B cell (primary cell): Measurements from ENCODE around the gene C5. TPM values are rescaled to one million over a fixed set of nuclear protein-coding genes. Genes with fewer than 3 reads are reported as not detected.

Experiments
- ATAC-seq: fragments of 200-7000 bp; cut with Tn5 transposase; one replicate; pipeline ENCODE4 v1.10.0; 2021; ENCODE audit warnings: low read depth, mild to moderate bottlenecking, moderate number of reproducible peaks, moderate library complexity
- CTCF ChIA-PET: fragments of 350-600 bp; sonication (Branson Sonifier 250); formaldehyde crosslinking; loops from one replicate; lab custom pipeline; 2021; ENCODE audit warnings: antibody characterized with exemption, inconsistent platforms; lab: Charles Lee
- POLR2A ChIA-PET: fragments of 350-600 bp; sonication (Branson Sonifier 250); formaldehyde crosslinking; loops from one replicate; lab custom pipeline; 2021; ENCODE audit warnings: antibody characterized with exemption; lab: Charles Lee
- DNase-seq: peaks from one replicate; pipeline ENCODE4 v3.0.0; 2013
- H2AFZ ChIP-seq: 2 replicates; pipeline ENCODE4 v1.6.1; 2012; ENCODE audit warnings: mild to moderate bottlenecking, low read depth, low read length; ENCODE audit not compliant: insufficient read depth, poor library complexity, severe bottlenecking
- H3K27ac ChIP-seq, 2 donors: 1 replicate in 1 of 2; 2 replicates in 1 of 2; pipeline ENCODE4 v1.5.1; 2012 to 2013; ENCODE audit warnings: low read length in 2 of 2, mild to moderate bottlenecking in 2 of 2, moderate library complexity in 1 of 2
- H3K27me3 ChIP-seq, 4 experiments: fragments of 200-600 bp in 1 of 4; sonication (generic) in 1 of 4; replicated peaks in 1 of 4; 1 replicate in 2 of 4; 2 replicates in 2 of 4; pipeline versions ENCODE4 v1.6.1 to v1.7.0; 2013 to 2016; ENCODE audit warnings: low read length in 3 of 4, mild to moderate bottlenecking in 2 of 4, mixed read lengths in 1 of 4, moderate library complexity in 1 of 4; ENCODE audit not compliant: insufficient read depth in 4 of 4, control insufficient read depth in 3 of 4; ENCODE audit errors: control extremely low read depth in 1 of 4
- H3K36me3 ChIP-seq, 2 experiments: replicated peaks in 1 of 2; 1 replicate in 1 of 2; 2 replicates in 1 of 2; pipeline versions ENCODE4 v1.6.1 to v1.7.1; 2013; ENCODE audit warnings: low read length in 1 of 2; ENCODE audit not compliant: insufficient read depth in 2 of 2, control insufficient read depth in 1 of 2; ENCODE audit errors: control extremely low read depth in 1 of 2, extremely low read depth in 1 of 2
- H3K4me1 ChIP-seq, 2 donors: fragments of 200-600 bp in 1 of 2; sonication (generic) in 1 of 2; 1 replicate in 1 of 2; 2 replicates in 1 of 2; pipeline versions ENCODE4 v1.5.1 to v1.6.1; 2013 to 2017; ENCODE audit warnings: low read length in 2 of 2; ENCODE audit not compliant: control insufficient read depth in 2 of 2, insufficient read depth in 2 of 2
- H3K4me2 ChIP-seq: replicated peaks from 2 replicates; pipeline ENCODE3; 2012; ENCODE audit warnings: mild to moderate bottlenecking, low read depth, low read length; ENCODE audit not compliant: poor library complexity, severe bottlenecking
- H3K4me3 ChIP-seq, 5 experiments: fragments of 200-600 bp in 1 of 5; sonication (generic) in 1 of 5; 1 replicate in 3 of 5; 2 replicates in 2 of 5; pipeline versions ENCODE4 v1.5.1 to v1.7.0; 2011 to 2016; ENCODE audit warnings: low read length in 4 of 5, mild to moderate bottlenecking in 4 of 5, low read depth in 2 of 5, control low read depth in 1 of 5, moderate library complexity in 1 of 5; ENCODE audit not compliant: insufficient read depth in 1 of 5; ENCODE audit errors: control extremely low read depth in 1 of 5, extremely low read depth in 1 of 5
- H3K79me2 ChIP-seq: fragments of 200-600 bp; sonication (generic); one replicate; pipeline ENCODE4 v1.6.0; 2016; ENCODE audit warnings: low read length; ENCODE audit not compliant: control insufficient read depth, insufficient read depth
- H3K9ac ChIP-seq: fragments of 200-600 bp; sonication (generic); 2 replicates; pipeline ENCODE4 v1.6.1; 2017; ENCODE audit warnings: mild to moderate bottlenecking, low read length, moderate library complexity
- H3K9me3 ChIP-seq, 3 donors: one replicate each; pipeline versions ENCODE4 v1.6.1 to v1.7.1; 2013; ENCODE audit warnings: low read length in 2 of 3; ENCODE audit not compliant: control insufficient read depth in 2 of 3, insufficient read depth in 1 of 3; ENCODE audit errors: control extremely low read depth in 1 of 3
- H4K20me1 ChIP-seq: 2 replicates; pipeline ENCODE4 v1.6.0; 2012; ENCODE audit warnings: mild to moderate bottlenecking, low read length; ENCODE audit not compliant: insufficient read depth, control insufficient read depth, poor library complexity, severe bottlenecking
- H3K27ac Mint-ChIP-seq: one replicate; pipeline ENCODE4 v1.8.0; 2021; ENCODE audit warnings: mixed read lengths
- H3K27me3 Mint-ChIP-seq: one replicate; pipeline ENCODE4 v1.8.0; 2021; ENCODE audit warnings: mixed read lengths
- H3K4me1 Mint-ChIP-seq: one replicate; pipeline ENCODE4 v1.8.0; 2021; ENCODE audit warnings: mixed read lengths
- H3K4me3 Mint-ChIP-seq: one replicate; pipeline ENCODE4 v1.8.0; 2021; ENCODE audit warnings: mixed read lengths
- H3K9me3 Mint-ChIP-seq: one replicate; pipeline ENCODE4 v1.8.0; 2022; ENCODE audit warnings: mixed read lengths; ENCODE audit not compliant: insufficient read depth
- EZH2 ChIP-seq: IDR thresholded peaks from 2 replicates; pipeline ENCODE4 v1.6.1; 2012; ENCODE audit warnings: borderline replicate concordance, low read depth, mild to moderate bottlenecking, moderate library complexity, low read length; ENCODE audit not compliant: insufficient read depth, poor library complexity, severe bottlenecking
- WGBS: methylation state at CpG from one replicate; pipeline ENCODE4 v1.1.5; 2013; ENCODE audit warnings: missing lambda C conversion rate; ENCODE audit not compliant: insufficient coverage; 5-methylcytosine and 5-hydroxymethylcytosine counted together
- intact Hi-C: fragments of 100-400 bp; cut with micrococcal nuclease; formaldehyde crosslinking; loops from one replicate; pipeline ENCODE4 v1.10.0; 2022
- polyA plus RNA-seq: library from polyadenylated mRNA; depleted of rRNA; stranded (reverse); fragments of >200 nt; gene quantifications from 2 replicates; pipeline ENCODE4 v1.2.3, GENCODE V29; 2012
- total RNA-seq, 2 donors: library from RNA; stranded (reverse); fragments of 120-200 nt in 1 of 2; gene quantifications; 1 replicate in 1 of 2; 2 replicates in 1 of 2; pipeline versions ENCODE4 v1.2.3 to v1.2.4, GENCODE V29; 2013 to 2022
- TF ChIP-seq, protein P1 (sequence below): fragments of 200-600 bp; IDR thresholded peaks from one replicate; pipeline ENCODE4 v1.8.0; 2022; ENCODE audit warnings: antibody characterized with exemption, mild to moderate bottlenecking

C5 gene
- total and polyA plus RNA-seq, 2 donors (not counting 1 experiment from before 2014, with no cell fraction given): 2.7 to 10.4 TPM

DNA sequence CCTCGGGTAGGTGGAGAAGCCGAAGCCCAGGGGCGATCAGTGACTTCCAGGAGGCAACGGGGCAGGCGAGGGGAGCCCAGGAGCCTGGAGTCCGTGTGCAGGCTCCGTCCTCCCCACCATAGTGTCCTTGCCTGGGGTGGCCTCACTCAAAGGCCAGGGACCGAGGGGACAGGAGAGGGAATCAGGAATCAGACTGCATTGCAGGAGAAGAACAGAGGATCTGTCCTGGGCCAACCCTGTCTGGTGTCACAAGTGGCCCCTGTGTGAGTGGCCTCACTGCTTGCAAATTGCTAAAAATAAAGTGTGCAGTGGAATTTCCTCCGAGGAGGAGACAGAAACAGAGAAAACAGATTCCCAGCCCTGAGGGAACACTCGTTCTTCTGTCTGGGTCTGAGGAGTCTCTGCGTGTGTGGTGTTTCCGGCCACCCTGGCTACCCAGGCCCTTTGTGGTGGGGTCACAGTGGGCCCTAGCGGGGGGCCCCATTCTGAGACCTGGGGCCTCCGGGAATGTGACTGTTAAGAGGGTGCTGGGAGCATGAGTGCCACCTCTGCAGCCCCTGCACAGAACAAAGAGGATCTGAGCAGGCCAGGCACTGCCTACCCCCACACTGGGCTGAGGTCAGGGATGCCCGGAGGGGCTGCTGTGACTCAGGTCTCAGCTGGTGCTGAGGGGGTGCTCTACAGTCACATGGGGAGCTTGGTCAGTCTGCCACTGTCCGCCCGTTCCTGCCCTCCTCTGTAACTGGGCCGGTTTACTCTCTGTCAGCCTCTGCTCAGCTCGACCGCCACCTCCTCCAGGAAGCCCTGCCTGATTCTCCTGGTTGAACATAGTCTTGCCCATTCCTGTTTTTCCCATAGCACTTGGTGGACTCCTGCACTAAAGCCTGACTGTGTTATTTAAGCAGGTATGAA lies 130.9 kb downstream of the C5 start:
- ATAC-seq: no peak
- Histone ChIP-seq H3K4me2 (no peak overlapping the region), H3K27ac (no peak overlapping the region), H3K9me3 (peaks cover 0 to 5% (median 0%) of the 10 kb centered on the region in 3 donors), H3K9ac (no peak overlapping the region), H3K4me1 (peaks cover 14 to 38% of the 10 kb centered on the region in 2 donors), H3K27me3 (no peaks in the 10 kb centered on the region), H4K20me1 (no peaks in the 10 kb centered on the region), H2AFZ (no peak overlapping the region), H3K4me3 (no peak overlapping the region), H3K79me2 (no peaks in the 10 kb centered on the region), H3K36me3 (peaks cover 0 to 3% of the 10 kb centered on the region in 2 experiments)
- Mint-ChIP-seq H3K27ac (peak overlapping the region; percentile 10), H3K4me3 (no peak overlapping the region), H3K4me1 (peaks cover 45% of the 10 kb centered on the region), H3K9me3 (no peaks in the 10 kb centered on the region), H3K27me3 (no peaks in the 10 kb centered on the region)
- 95% methylated on average over 20 of the region's 20 CpGs for WGBS
- CTCF ChIA-PET: interaction anchor here (0.6 to 1.0 kb wide), 2 partner anchors 18 to 51 kb away, joined by 3 read pairs; no protein-coding TSS in a partner anchor
- no peak for DNase-seq
- POLR2A ChIA-PET: no interaction called here
- intact Hi-C loops: no loop called here
- no peak for TF ChIP-seq EZH2
- TF ChIP-seq, protein P1, sequence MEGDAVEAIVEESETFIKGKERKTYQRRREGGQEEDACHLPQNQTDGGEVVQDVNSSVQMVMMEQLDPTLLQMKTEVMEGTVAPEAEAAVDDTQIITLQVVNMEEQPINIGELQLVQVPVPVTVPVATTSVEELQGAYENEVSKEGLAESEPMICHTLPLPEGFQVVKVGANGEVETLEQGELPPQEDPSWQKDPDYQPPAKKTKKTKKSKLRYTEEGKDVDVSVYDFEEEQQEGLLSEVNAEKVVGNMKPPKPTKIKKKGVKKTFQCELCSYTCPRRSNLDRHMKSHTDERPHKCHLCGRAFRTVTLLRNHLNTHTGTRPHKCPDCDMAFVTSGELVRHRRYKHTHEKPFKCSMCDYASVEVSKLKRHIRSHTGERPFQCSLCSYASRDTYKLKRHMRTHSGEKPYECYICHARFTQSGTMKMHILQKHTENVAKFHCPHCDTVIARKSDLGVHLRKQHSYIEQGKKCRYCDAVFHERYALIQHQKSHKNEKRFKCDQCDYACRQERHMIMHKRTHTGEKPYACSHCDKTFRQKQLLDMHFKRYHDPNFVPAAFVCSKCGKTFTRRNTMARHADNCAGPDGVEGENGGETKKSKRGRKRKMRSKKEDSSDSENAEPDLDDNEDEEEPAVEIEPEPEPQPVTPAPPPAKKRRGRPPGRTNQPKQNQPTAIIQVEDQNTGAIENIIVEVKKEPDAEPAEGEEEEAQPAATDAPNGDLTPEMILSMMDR: no peak
